Tibial nerve (tissue), 4 donors: Measurements from ENCODE around the gene IFI30.

Experiments used
- EP300 ChIP-seq, 2 donors: sonication (generic); formaldehyde crosslinking; IDR thresholded peaks; one replicate each; pipeline ENCODE4 v1.6.1; 2017; ENCODE audit warnings: antibody characterized with exemption in 2 of 2, mild to moderate bottlenecking in 1 of 2
- POLR2A ChIP-seq, 2 donors: fragments of 450-650 bp; IDR thresholded peaks; one replicate each; pipeline ENCODE4 v1.6.1; 2017; ENCODE audit warnings: antibody characterized with exemption in 2 of 2, mild to moderate bottlenecking in 2 of 2, moderate library complexity in 2 of 2
- TF ChIP-seq, protein P1 (sequence below), 5 experiments: fragments of 200-600 bp in 3 of 5; fragments of 450-650 bp in 2 of 5; sonication (generic) in 3 of 5; IDR thresholded peaks; one replicate each; pipeline ENCODE4 v1.5.1; 2016 to 2019; ENCODE audit warnings: antibody characterized with exemption in 5 of 5, mild to moderate bottlenecking in 3 of 5, moderate library complexity in 2 of 5

DNA sequence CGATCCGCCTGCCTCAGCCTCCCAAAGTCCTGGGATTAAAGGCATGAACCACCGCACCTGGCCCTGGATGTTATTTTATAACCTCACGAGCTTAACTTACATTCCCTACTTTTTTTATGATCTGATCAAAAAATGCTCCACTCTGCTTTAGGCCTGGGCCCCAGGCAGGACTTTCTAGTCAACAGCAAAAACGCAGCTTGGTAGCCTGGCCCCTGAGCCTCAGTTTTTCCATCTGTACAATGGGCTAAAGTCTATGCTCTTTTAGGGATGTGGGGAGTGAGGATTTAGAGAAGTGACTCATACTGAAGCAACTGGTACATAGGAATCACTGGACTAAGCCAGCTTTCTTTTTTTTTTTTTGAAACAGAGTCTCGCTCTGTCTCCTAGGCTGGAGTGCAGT is 32.6 kb upstream of the IFI30 start:
- TF ChIP-seq, protein P1, sequence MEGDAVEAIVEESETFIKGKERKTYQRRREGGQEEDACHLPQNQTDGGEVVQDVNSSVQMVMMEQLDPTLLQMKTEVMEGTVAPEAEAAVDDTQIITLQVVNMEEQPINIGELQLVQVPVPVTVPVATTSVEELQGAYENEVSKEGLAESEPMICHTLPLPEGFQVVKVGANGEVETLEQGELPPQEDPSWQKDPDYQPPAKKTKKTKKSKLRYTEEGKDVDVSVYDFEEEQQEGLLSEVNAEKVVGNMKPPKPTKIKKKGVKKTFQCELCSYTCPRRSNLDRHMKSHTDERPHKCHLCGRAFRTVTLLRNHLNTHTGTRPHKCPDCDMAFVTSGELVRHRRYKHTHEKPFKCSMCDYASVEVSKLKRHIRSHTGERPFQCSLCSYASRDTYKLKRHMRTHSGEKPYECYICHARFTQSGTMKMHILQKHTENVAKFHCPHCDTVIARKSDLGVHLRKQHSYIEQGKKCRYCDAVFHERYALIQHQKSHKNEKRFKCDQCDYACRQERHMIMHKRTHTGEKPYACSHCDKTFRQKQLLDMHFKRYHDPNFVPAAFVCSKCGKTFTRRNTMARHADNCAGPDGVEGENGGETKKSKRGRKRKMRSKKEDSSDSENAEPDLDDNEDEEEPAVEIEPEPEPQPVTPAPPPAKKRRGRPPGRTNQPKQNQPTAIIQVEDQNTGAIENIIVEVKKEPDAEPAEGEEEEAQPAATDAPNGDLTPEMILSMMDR (IDR thresholded peaks at IDR 0.05) = no peak
- TF ChIP-seq POLR2A (IDR thresholded peaks at IDR 0.05) (no peak), EP300 (IDR thresholded peaks at IDR 0.05) (no peak)
